Stimulated activated CD8-positive, alpha-beta memory T cell treated with anti-CD3 and anti-CD28 coated beads, Interleukin-7, amount 100 ng/mL, for 24 hours (primary cell): Measurements from ENCODE around the gene ASCC3.
"Not testable (repeated sequence)": the region's sequence is repeated elsewhere in the genome, so short reads cannot be mapped to it uniquely, and the experiment has no call there.

Experiments
- DNase-seq: peaks from one replicate; pipeline ENCODE4 v3.0.0-alpha.2; 2020; ENCODE audit warnings: low read depth

Gene ASCC3

GRCh38 chr6:100889351-100889750 is 8.2 kb upstream of the ASCC3 start:
- DNase-seq: no peak

DNA sequence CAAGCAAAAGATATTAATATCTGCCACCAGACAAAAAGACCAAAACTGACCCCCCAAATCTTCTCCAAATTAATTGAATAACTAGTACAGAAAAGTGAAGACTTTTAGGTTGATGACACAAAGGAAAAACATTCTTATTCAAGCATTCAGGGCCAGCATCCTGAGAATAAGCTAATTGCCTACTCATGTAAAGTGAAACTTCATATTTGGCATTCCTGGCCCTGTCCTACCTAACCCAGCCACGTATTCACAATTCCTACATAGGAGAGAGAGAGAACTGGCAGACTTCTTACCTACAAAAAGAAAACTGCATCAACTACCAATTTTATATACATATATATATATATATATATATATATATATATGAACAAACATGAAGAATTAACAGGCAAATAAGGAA is 4.9 kb upstream of the ASCC3 start:
- no peak for DNase-seq

- no peak for DNase-seq
These were observed 2.2 kb upstream of the ASCC3 start for GRCh38 chr6:100883347-100883746.

DNA sequence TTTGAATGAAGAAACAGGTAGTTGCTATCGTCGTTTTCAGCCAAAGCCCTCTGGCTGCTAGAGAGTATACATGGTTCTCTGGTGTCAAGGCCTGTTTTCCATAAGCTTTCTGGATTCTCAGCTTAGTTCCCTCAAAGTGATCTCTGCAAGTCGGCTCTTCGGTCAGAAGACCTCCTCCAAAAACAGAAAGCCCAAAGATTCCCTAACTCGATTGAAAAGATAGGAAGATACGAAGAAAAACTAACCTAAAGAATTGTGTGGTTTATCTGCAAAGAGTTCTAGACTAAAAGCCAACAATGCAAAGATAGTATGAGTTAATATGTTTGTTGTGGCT is 545 bp upstream of the ASCC3 start:
- DNase-seq: no peak

- DNase-seq: no peak
These were observed 828 bp downstream of the ASCC3 start for GRCh38 chr6:100880149-100880852.

DNA sequence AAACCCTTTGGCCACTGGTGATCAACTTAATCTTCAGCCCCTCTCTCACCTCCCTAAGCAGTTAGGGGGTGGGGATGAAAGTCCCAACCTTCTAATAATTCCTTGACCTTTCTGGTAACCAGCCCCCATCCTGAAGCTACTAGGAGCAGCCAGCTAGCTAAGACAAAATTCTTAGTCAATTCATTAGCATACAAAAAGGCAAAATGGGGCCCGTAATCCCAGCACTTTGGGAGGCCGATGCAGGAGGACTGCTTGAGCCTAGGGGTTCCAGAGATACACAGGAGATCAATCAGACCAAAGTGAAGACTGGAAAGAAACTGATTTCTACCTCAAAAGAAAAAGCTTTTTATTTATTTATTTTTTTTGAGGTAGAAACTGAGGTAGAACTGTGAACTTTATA is 1.8 kb downstream of the ASCC3 start:
- DNase-seq: no peak

- no peak for DNase-seq
These were observed 3.3 kb downstream of the ASCC3 start for GRCh38 chr6:100877851-100878250.

DNA sequence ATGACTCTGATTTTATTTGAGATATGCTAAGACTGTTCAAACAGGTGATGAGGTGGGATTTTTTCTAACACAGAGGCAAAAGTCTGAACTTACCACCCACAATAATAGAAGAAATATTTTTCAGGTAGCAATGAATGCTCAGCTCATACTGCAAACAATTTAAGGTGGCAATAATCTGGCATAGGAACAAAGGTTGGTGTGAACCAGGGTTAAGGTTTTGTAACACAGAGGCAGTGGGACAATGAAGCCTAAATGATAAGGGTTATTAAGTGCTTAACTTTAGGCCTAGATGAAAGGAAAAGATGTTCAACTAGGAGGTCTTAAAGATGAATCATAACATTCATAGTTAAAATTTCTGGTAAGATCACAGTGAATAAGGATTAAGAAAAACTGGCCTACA is 4.9 kb downstream of the ASCC3 start:
- DNase-seq: no peak

DNA sequence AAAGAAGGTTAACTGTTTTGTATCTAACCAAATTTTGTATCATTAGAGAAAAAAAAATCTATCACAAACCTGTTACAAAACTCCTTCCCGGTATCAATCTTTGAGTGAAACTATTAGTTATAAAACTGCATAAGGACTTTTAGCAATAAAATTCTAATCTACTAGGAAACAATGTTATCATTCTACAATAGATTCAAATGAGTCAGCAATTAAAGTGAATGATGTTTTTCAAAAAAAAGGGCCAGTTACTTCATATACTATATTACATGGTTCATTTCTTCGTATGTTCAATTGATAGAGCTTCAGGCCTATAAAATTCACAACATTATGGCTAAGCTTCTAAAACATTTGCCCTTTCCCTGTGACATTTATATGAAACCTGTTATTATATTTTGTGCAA is 15.6 kb downstream of the ASCC3 start:
- DNase-seq: no peak

DNA sequence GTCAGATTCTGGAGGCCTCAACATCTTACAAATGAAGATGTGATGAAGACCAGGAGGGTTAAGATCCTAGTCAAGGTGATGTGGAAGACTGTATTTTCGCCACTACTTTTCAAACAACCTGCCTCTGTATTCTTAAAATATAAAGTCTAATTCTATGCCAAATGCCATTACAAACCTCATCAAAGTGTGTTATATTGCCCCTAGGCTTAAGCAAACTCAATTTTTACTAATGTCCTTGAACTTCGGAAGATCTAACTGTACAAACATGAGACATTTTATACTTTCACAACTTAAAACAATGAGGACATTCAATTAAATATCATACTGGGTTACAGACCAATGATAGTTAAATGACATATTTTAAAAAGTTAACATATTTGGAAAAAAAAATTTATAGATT is 19.1 kb downstream of the ASCC3 start:
- DNase-seq: no peak

DNA sequence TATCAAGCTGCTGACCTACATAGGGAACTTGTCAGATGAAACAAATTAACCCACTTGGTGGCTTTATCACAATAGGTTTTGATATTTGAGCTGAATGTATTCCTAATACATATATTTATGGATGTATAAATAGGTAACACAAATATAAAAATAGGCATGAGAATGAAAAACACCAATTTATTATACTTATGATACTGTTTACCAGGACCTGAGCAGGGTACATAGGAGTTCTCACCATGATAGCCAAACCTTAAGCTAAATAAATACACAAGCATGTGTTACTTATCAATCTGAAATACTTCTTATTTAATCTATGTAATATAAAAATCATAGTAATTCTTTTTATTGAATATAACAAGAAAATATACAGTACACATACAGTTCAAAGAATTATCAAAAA is 25.0 kb downstream of the ASCC3 start:
- DNase-seq: no peak

GRCh38 chr6:100851819-100852218 is 29.3 kb downstream of the ASCC3 start:
- no peak for DNase-seq

GRCh38 chr6:100850174-100850573 is 31.0 kb downstream of the ASCC3 start:
- no peak for DNase-seq

DNA sequence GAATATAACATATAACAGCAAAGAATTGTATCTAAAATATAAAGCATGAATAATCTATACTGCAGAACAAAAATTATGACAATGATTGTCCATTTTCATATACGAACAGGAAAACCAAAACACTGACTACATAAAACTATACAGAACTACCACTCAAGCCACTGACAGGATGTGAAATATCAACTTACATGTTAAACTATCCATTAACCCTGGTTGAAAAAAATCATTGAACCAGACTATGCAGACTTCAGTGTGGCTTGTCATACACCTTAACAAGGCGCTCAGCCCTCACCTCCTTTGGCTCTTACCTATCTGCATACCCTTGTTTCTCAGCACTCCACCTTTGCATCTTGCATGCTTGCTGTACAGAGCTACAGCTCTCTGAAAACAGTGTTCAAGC is 34.9 kb downstream of the ASCC3 start:
- DNase-seq: no peak

DNA sequence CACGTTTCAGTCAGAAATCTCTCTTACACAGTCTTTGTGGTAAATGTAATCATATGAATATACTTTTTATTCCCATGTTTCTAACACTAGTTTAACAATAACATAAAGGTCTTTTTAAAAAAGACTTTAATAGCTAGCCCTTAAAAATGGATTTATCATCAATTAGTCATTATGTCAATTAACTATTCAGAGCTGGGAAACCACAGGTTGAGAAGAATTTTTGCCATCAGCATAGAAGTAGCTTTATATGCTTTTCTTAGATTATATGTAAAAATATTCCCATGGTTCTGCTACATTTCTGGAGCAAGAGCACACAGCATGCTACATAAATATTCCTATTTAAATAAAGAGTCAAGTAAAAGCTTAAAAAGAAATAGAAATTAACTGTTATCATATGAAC is 35.5 kb downstream of the ASCC3 start:
- no peak for DNase-seq

GRCh38 chr6:100839419-100839818 is 41.7 kb downstream of the ASCC3 start:
- DNase-seq: no peak

GRCh38 chr6:100838011-100838410 is 43.1 kb downstream of the ASCC3 start:
- DNase-seq: no peak

DNA sequence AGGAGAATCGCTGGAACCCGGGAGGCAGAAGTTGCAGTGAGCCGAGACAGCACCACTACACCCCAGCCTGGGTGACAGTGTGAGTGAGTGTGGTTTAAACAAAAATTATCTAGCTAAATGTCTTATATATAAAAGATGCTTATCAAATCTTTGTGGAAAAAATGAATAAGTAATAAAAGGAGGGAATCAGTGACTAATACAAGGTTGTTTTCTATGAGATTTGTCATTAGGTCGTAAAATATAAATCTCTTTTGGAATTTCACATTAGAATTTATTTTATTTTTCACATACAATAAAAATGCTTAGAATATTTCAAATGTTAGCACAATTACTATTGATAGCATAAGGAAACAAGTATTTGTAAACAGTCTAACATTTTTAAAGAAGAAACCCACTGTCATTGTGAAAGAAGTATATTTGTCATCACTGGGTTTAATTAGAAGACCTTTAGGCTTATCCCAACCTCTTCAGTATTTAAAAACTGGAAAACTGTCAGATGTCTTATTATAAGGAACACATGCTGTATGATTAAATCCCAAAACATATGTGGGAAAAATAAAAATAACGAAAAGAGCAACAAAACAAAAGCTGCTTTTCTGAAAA is 47.1 kb downstream of the ASCC3 start:
- DNase-seq: no peak

GRCh38 chr6:100829077-100829595 is 52.0 kb downstream of the ASCC3 start:
- DNase-seq: not testable (repeated sequence)

DNA sequence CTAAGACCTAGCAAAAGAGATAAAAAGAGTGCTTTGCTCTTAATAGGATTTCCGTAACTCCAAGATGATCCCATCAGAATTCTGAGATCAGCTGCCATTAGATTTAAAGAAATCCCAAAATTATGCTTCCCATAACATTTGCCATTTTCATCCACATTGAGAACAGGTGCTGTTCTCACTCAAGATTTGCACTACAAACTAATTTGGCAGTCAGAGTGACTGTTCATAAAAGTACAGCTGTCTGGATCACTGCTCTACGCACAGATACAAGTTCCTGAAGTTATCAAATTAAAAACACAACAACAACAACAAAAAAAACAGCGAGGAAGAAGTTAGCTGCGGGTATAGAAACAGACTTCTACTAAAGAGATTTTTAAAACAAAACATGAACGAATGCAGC is 58.1 kb downstream of the ASCC3 start:
- DNase-seq: no peak

DNA sequence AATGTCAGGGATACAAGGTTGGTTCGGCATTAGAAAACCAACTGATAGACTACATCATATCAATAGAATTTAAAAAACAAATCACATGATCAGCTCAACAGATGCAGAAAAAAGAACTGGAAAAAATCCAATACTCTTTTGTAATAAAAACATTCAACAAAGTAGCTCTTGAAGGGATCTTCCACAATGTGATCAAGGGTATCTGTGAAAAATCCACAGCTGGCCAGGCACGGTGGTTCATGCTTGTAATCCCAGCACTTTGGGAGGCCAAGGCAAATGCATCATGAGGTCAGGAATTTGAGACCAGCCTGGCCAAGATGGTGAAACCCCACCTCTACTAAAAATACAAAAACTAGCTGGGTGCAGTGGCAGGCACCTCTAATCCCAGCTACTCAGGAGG is 63.1 kb downstream of the ASCC3 start:
- DNase-seq: no peak

- DNase-seq: no peak
These were observed 71.1 kb downstream of the ASCC3 start for GRCh38 chr6:100810015-100810414.

GRCh38 chr6:100809346-100809745 is 71.8 kb downstream of the ASCC3 start:
- DNase-seq: no peak

DNA sequence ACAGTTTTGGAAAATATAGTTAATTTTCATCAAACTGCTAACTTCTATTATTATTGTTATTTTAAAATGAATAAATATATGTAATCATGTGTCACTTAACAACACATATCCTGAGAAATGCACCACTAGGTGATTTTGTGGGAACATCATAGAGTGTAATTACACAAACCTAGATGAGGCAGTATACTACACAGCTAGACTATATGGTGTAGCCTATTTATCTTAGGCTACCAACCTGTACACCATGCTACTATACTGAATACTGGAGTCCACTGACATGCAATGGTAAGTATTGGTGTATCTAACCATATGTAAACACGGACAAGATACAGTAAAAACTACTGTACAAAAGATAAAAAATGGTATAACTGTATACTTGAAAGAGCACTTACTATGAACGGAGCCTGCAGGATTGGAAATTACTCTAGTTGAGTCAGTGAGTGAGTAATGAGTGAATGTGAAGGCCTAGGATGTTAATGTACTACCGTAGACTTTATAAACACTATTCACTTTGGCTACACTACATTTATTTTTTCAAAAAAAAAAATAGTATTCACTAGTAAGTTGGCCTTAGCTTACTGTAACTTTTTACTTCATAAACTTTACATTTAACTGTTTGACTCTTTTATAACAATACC is 72.4 kb downstream of the ASCC3 start:
- DNase-seq: no peak
